Subcutaneous abdominal adipose tissue (tissue), 5 donors: ENCODE results near the gene RRN3.
"Not testable (repeated sequence)": the region's sequence is repeated elsewhere in the genome, so short reads cannot be mapped to it uniquely, and the experiment has no call there.

Source experiments
- H3K27ac ChIP-seq: one replicate; pipeline ENCODE4 v1.7.0; 2013; ENCODE audit warnings: low read depth, mild to moderate bottlenecking, inconsistent platforms, low read length, moderate library complexity
- H3K27me3 ChIP-seq, 5 donors: one replicate each; pipeline ENCODE4 v1.7.0; 2013; ENCODE audit warnings: low read length in 5 of 5, inconsistent platforms in 1 of 5; ENCODE audit not compliant: control insufficient read depth in 5 of 5, insufficient read depth in 4 of 5
- H3K36me3 ChIP-seq, 5 donors: one replicate each; pipeline ENCODE4 v1.7.0; 2013; ENCODE audit warnings: low read length in 5 of 5; ENCODE audit not compliant: control insufficient read depth in 5 of 5, insufficient read depth in 5 of 5
- H3K4me1 ChIP-seq, 5 donors: one replicate each; pipeline ENCODE4 v1.7.0; 2013; ENCODE audit warnings: low read length in 5 of 5, mild to moderate bottlenecking in 3 of 5, moderate library complexity in 1 of 5; ENCODE audit not compliant: control insufficient read depth in 5 of 5, insufficient read depth in 5 of 5
- H3K4me3 ChIP-seq, 5 donors: one replicate each; pipeline ENCODE4 v1.7.0; 2013; ENCODE audit warnings: low read length in 5 of 5, low read depth in 1 of 5
- H3K9ac ChIP-seq, 5 donors: one replicate each; pipeline ENCODE4 v1.7.0; 2013; ENCODE audit warnings: low read length in 5 of 5, mild to moderate bottlenecking in 4 of 5, moderate library complexity in 3 of 5
- H3K9me3 ChIP-seq, 5 donors: one replicate each; pipeline ENCODE4 v1.7.0; 2013; ENCODE audit warnings: low read length in 5 of 5; ENCODE audit not compliant: control insufficient read depth in 5 of 5
- donor health status: healthy.
- donor health status: healthy.
- donor health status: healthy.
- donor health status: healthy.
- donor health status: healthy.

RRN3 gene

DNA sequence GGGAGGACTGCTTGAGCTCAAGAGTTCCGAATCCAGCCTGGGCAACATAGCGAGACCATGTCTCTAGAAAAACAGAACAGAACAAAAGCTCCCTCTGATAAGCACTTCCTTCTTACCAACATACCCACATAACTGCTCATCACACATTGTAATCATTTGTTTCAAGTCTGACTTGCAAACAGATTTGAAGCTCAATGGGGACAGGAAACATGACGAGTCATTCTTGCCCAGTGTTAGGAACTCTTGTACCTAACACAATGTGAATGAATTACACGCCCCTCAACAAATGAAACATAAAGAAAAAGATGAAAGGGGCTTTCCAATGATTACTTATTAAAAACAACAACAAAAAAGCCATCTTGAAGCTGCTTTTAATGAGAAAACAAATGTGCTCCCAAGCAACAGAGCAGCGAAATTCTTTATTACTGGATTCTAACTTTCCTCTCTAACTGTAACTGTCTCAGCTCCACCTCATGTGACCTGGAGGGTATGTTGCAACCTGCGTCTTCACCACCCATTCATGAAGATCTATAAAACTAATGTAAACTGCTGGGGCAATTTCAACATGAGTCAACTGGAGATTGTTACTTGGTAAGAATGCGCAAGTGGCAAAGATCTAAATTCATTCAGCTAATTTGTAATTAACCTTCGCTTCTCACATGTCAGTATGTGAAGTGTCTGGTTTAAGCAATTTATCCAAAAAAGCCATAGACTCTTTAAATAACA is 31.8 kb downstream of the RRN3 start:
- H3K4me3 ChIP-seq, H3K27ac ChIP-seq, H3K4me1 ChIP-seq, H3K27me3 ChIP-seq, H3K9ac ChIP-seq, H3K9me3 ChIP-seq: not testable (repeated sequence)
- H3K36me3 ChIP-seq, result peaks cover 15 to 63% (median 46%) of the 10 kb centered on the region in 5 donors

DNA sequence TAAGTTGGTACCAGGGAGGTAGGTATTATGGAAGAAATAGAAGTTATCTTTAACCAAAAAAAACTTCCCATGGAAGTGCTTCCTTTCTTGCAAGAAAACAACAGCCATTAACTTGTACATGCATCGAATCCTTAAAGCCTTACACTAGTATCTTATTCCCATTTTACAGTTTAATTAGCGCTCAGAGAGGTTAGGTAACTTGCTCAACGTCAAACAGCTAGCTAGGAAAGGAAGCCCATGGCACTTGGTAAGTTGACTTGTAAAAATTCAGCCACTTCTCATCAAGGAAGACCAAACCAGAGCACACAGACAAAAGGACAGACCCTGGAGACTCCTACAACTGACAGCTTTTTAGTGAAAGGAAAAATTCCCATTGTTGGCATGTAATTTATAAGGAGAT is 34.7 kb downstream of the RRN3 start:
- H3K9ac ChIP-seq, result no peak overlapping the region
- H3K4me3 ChIP-seq, result no peak overlapping the region
- H3K36me3 ChIP-seq, result peaks cover 15 to 47% (median 37%) of the 10 kb centered on the region in 5 donors
- H3K27ac ChIP-seq, result no peak overlapping the region
- H3K27me3 ChIP-seq, result no peaks in the 10 kb centered on the region
- peaks cover 2 to 21% (median 18%) of the 10 kb centered on the region in 5 donors for H3K4me1 ChIP-seq
- H3K9me3 ChIP-seq, result no peaks in the 10 kb centered on the region

DNA sequence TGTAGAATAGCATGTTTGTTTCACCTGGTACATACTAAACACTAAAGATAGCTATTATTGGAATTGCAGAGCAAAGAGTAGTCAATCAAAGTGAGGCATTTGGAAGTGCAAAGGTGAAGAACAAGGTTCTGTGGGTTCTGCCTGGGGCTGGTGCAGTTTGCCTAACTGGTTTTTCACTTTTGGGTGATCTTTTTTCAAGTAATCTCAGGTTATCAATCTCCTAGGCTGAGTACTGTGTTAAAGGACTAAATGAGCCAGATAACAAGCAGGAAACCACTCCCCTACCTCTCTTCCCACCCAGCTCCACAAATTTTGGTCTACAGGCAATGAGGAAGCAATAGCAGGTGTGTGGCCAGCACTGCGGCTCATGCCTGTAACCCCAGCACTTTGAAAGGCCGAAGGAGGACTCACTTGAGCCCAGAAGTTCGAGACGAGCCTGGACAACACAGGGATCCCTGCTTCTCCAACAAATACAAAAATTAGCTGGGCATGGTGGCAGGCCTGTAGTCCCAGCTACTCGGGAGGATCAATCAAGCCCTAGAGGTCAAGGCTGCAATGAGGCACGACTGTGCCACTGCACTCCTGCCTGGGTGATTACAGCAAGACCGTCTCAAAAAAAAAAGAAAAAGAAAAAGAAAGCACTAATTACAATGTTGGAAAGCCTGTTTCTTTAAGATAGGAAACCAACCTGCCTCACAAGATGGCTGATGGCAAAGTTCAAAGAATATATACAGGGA is 36.2 kb downstream of the RRN3 start:
- H3K27ac ChIP-seq, result no peak overlapping the region
- H3K4me1 ChIP-seq, result peaks cover 2 to 32% (median 27%) of the 10 kb centered on the region in 5 donors
- H3K9me3 ChIP-seq, result no peaks in the 10 kb centered on the region
- no peak overlapping the region for H3K9ac ChIP-seq
- H3K4me3 ChIP-seq, result no peak overlapping the region
- no peaks in the 10 kb centered on the region for H3K27me3 ChIP-seq
- H3K36me3 ChIP-seq, result peaks cover 15 to 42% (median 35%) of the 10 kb centered on the region in 5 donors

DNA sequence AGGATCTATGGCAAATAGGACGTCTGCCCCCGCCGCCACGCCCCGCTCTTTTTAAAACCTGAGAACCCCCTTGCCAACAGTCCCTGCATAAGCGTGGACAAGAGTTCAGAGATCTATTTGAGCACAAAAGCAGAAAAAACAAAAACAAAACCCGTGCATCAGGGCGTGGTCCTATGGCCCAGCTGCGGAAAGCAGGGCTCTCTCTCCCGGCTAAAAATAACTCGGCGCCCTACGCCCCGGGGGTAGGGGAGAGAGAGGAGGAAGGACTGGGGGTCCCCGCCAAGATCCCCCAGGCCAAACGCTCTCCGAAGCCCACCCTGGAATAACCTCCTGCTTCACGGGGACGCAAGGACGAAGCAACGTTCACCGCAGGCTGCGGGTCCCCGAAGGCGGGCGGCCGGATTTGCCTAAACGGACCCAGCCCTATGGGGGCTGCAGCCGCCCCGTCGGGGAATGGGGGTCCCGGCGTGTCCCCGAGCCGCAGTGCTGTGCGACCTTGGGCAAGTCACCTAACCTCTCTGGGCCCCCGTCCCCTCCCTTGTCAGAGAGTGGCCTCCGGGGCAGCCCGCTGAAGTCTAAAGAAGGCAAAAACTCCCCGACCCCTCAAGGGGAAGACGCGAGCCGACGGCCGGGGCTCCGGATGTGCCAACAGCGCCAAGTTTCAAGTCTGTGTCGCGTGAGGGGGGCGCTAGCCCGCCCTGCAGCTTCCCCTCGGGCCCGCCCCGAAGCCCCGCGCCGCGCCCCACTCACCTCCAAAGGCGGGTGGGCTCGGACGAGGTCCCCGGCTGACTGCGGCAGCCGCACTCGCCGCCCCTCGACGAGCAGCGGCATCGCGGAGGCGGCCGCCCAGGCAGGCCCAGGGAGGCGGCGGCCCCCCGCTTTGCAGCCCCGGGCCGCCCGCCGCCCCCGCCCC is 38.7 kb downstream of the RRN3 start:
- Histone ChIP-seq H3K36me3 (peaks cover 5 to 18% (median 14%) of the 10 kb centered on the region in 5 donors), H3K9me3 (no peaks in the 10 kb centered on the region), H3K9ac (peak overlapping the region; percentile 38 to 93 (median 89)), H3K27ac (peak overlapping the region; percentile 84), H3K4me1 (peaks cover 3 to 31% (median 29%) of the 10 kb centered on the region in 5 donors), H3K27me3 (no peaks in the 10 kb centered on the region), H3K4me3 (peak overlapping the region; percentile 79 to 93 (median 91))

DNA sequence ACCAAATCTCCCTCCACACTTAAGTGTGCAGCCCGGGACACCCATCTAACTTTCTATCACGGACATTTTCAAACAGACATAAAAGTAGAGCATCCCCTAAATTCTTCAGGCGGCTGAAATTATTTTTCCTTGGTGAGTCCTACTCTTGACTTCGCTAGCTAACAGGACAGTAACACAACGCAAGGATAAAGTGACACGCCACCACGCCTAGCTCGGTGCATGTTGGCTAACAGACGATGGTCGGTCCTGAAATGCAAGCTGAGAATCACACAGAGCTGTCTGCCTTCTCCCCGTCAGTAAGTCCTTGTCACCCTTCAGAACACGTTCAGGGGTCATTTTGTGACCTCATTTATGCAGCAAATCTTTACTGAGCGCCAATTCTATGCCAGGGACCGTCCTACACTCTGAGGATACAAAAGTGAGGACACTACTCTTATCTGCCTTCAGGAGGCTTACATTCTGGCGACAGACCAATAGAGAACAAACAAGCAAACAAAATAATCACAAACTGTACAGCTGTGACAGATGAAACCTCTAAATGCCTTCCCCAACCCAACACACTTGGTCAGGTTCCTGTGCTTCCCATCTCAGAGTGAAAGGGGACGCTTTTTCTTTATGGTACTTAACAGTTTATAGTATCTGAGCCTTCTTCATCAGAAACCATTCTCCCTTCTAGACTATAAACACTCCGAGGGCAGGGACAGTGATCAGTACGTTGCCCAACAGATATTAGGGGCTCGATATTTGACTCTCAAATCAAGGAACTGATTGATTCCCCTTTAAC is 39.5 kb downstream of the RRN3 start:
- Histone ChIP-seq H3K9ac (peak overlapping the region; percentile 38 to 93 (median 89)), H3K27ac (peak overlapping the region; percentile 84), H3K36me3 (peaks cover 4 to 10% (median 8%) of the 10 kb centered on the region in 5 donors), H3K4me1 (peaks cover 3 to 31% (median 30%) of the 10 kb centered on the region in 5 donors), H3K9me3 (no peaks in the 10 kb centered on the region), H3K27me3 (no peaks in the 10 kb centered on the region), H3K4me3 (peak overlapping the region; percentile 79 to 93 (median 91))

DNA sequence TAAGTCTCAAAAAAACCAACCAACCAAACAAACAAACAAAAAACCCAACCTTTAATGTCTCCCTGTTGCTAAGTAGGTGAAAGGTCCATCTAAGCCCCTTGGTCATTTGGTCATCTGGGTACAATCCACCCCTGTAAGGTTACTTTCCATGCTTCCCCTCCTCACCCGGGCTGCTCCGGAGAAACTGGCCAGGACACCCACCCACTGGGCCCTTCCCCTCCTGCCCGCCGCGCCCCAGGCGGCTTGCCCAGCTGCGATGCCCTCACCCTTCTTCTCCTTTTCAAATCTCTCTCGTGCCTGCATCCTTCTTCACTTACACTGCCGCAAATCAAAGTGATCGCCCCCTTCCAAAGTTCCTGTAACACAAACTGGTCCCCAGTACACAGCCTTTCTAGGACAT is 40.2 kb downstream of the RRN3 start:
- Histone ChIP-seq H3K9ac (peak overlapping the region in 1 of 5 donors; percentile 6), H3K4me3 (peak overlapping the region in 3 of 5 donors; percentile 11 to 91 (median 91)), H3K4me1 (peaks cover 3 to 32% (median 31%) of the 10 kb centered on the region in 5 donors), H3K36me3 (peaks cover 0 to 4% (median 3%) of the 10 kb centered on the region in 5 donors), H3K27ac (peak overlapping the region; percentile 84), H3K9me3 (no peaks in the 10 kb centered on the region), H3K27me3 (no peaks in the 10 kb centered on the region)

DNA sequence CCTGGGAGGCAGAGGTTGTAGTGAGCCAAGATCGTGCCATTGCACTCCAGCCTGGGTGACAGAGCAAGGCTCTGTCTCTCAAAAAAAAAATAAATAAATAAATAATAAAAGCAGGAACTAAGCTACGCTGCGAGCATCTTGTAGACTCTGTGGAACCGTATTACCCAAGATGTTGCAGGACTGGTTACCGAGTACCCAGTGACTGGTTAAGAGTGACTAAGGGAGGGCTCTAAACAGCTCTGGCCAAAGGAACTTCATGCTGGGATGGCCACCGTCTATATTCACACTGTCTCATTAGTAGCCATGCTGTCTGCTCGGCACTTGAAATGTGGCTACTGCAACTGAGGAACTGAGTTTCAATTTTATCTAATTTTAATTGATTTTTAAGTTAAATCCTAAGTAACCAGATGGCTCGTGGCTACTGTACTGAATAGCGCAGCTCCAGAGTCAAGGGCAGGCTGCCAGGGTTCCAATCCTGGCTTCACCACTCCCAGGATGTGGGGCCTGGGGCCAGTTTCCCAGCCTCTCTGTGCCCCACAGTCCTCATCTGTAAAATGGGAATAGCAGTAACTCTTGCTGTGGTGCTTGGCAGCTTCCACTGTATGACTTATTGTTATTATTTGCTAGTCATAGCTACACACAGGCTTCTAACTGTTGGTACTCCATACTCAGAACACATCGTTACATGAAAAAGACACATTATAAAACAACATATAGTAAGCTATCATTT is 41.2 kb downstream of the RRN3 start:
- Histone ChIP-seq H3K27me3 (no peaks in the 10 kb centered on the region), H3K27ac (no peak overlapping the region), H3K9me3 (no peaks in the 10 kb centered on the region), H3K36me3 (no peaks in the 10 kb centered on the region), H3K9ac (peak overlapping the region in 1 of 5 donors; percentile 24), H3K4me1 (peaks cover 3 to 32% (median 31%) of the 10 kb centered on the region in 5 donors), H3K4me3 (no peak overlapping the region)

DNA sequence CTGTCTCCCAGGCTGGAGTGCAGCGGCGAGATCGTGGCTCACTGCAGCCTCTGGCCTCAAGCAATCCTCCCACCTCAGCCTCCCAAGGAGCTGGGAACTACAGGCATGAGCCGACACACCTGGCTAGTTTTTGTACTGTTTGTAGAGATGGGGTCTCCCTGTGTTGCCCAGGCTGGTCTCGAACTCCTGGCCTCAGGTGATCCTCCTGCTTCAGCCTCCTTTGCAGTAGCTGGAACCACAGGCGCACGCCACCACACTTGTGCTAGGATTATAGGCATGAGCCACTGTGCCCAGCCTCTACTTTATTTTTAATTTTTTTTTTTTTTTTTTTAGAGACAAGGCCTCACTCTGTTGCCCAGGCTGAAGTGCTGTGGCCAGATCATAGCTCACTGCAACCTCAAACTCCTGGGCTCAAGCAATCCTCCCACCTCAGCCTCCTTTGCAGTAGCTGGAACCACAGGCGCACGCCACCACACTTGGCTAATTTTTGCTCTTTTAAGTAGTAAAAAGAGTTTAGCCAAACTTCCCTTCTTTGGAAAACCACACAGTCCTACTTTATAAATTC is 42.6 kb downstream of the RRN3 start:
- Histone ChIP-seq H3K27ac (no peak overlapping the region), H3K27me3 (no peaks in the 10 kb centered on the region), H3K9me3 (no peaks in the 10 kb centered on the region)

More for the DNA sequence above, 42.6 kb downstream of the RRN3 start:
- H3K4me3 ChIP-seq, result no peak overlapping the region
- H3K36me3 ChIP-seq, result peaks cover 0 to 13% (median 10%) of the 10 kb centered on the region in 5 donors
- H3K4me1 ChIP-seq, result peaks cover 3 to 31% (median 30%) of the 10 kb centered on the region in 5 donors
- no peak overlapping the region for H3K9ac ChIP-seq
